Pancreas (tissue), 10 donors: ENCODE results near the gene PCP2. TPM values are rescaled to one million over a fixed set of nuclear protein-coding genes. Genes with fewer than 3 reads are reported as not detected.

ENCODE experiments used
- ATAC-seq, 4 donors: fragments of 200-7000 bp; cut with Tn5 transposase; one replicate each; pipeline versions ENCODE4 v1.8.0 to v1.9.1; 2020; ENCODE audit warnings: mild to moderate bottlenecking in 4 of 4, moderate library complexity in 4 of 4
- DNase-seq, 6 donors: peaks; one replicate each; pipeline ENCODE4 v3.0.0-alpha.2; 2020
- FAIRE-seq: peaks from 2 replicates; lab custom pipeline; 2012; peaks lifted over from hg19 to GRCh38; lab: Jason Lieb, UNC
- H3K27ac ChIP-seq, 4 donors: fragments of 200-600 bp; sonication (generic); 1 replicate in 3 of 4; 2 replicates in 1 of 4; pipeline versions ENCODE4 v1.5.0 to v1.8.0; 2020
- H3K27me3 ChIP-seq, 4 donors: fragments of 200-600 bp; one replicate each; pipeline ENCODE4 v1.8.0; 2021
- H3K36me3 ChIP-seq, 3 donors: fragments of 200-600 bp; sonication (generic) in 1 of 3; one replicate each; pipeline versions ENCODE4 v1.5.0 to v1.8.0; 2020 to 2021
- H3K4me1 ChIP-seq, 3 donors: fragments of 200-600 bp; one replicate each; pipeline ENCODE4 v1.8.0; 2021
- H3K4me3 ChIP-seq, 4 donors: fragments of 200-600 bp; sonication (generic) in 2 of 4; one replicate each; pipeline versions ENCODE4 v1.5.0 to v1.8.0; 2020 to 2021
- H3K9me3 ChIP-seq, 4 donors: fragments of 200-600 bp; one replicate each; pipeline ENCODE4 v1.8.0; 2021
- CTCF ChIP-seq, 4 donors: fragments of 200-600 bp; sonication (generic) in 3 of 4; IDR thresholded peaks; one replicate each; pipeline versions ENCODE4 v1.5.0 to v1.8.0; 2021; ENCODE audit warnings: antibody characterized with exemption in 4 of 4
- WGBS, 2 donors: extraction: QIAGEN DNeasy Blood & Tissue Kit; methylation state at CpG; one replicate each; pipeline ENCODE4 v1.1.7; 2013; 5-methylcytosine and 5-hydroxymethylcytosine counted together
- intact Hi-C, 3 donors: fragments of 100-400 bp; cut with DNase I; formaldehyde crosslinking; loops; one replicate each; pipeline versions ENCODE4 v1.11.1 to v1.14.2; 2022
- polyA plus RNA-seq, 2 donors: library from polyadenylated mRNA; stranded (reverse); fragments of 200-250 nt; gene quantifications; one replicate each; pipeline ENCODE4 v1.2.3, GENCODE V29; 2013
- total RNA-seq, 6 donors: library from RNA; stranded (reverse); fragmentation: NEBNext Ultra II Directional in 4 of 6; extraction: Animal tissue kit (Norgen Biotek cat#: 25700) in 4 of 6; gene quantifications; one replicate each; pipeline versions ENCODE4 v1.2.1 to v1.2.4, GENCODE V29; 2021 to 2023
- donor health status: healthy with polysubstance abuse.
- donor health status: DM: no; HTN: no; CAD: no; lungs with moderate emphysema.
- donor health status: DM: no; HTN: no; CAD: no.
- donor health status: control.
- donor health status: control.
- donor health status: Bipolar disorder and iron deficiency.
- donor health status: DM: yes; HTN: yes; CAD: no.
- donor health status: DM: no; HTN: no; CAD: no.
- donor health status: DM: no; HTN: no; CAD: no.
- donor health status: DM: yes; HTN: yes; CAD: no.

Gene PCP2
- total and polyA plus RNA-seq, 8 donors = 1.1 to 35.6 (median 2.2) TPM

- no peaks in the 10 kb centered on the region for H3K9me3 ChIP-seq
- ATAC-seq = peak; percentile 14 to 25 (median 16)
- peaks cover 0 to 45% (median 35%) of the 10 kb centered on the region in 3 donors for H3K36me3 ChIP-seq
- peak in 4 of 6 donors; percentile 57 to 89 (median 60) for DNase-seq
- H3K4me3 ChIP-seq = no peak overlapping the region
- intact Hi-C loops = no loop called here
- 52 to 58% methylated on average over 48 of the region's 48 CpGs for WGBS, 2 donors
- H3K4me1 ChIP-seq = peaks cover 24 to 28% (median 26%) of the 10 kb centered on the region in 3 donors
- no peak for TF ChIP-seq CTCF (IDR thresholded peaks at IDR 0.05)
- FAIRE-seq = no peak
- no peaks in the 10 kb centered on the region for H3K27me3 ChIP-seq
- peak overlapping the region; percentile 99 to 100 (median 99) for H3K27ac ChIP-seq
These were observed 13.7 kb downstream of the PCP2 start for GRCh38 chr19:7619671-7620441.

GRCh38 chr19:7618771-7619510, 14.6 kb downstream of the PCP2 start:
- DNase-seq (peak; percentile 89 to 98 (median 96)), FAIRE-seq (no peak), ATAC-seq (peak; percentile 87 to 92 (median 89))
- Histone ChIP-seq H3K4me3 (no peak overlapping the region), H3K36me3 (peaks cover 0 to 43% (median 35%) of the 10 kb centered on the region in 3 donors), H3K27ac (peak overlapping the region; percentile 99 to 100 (median 99)), H3K4me1 (peaks cover 24 to 28% (median 26%) of the 10 kb centered on the region in 3 donors), H3K27me3 (no peaks in the 10 kb centered on the region), H3K9me3 (no peaks in the 10 kb centered on the region)
- 18 to 19% methylated on average over 20 to 21 of the region's 21 CpGs for WGBS, 2 donors
- intact Hi-C loops = no loop called here
- TF ChIP-seq CTCF (IDR thresholded peaks at IDR 0.05) = no peak

GRCh38 chr19:7618348-7618747, 15.2 kb downstream of the PCP2 start:
- DNase-seq = peak; percentile 63 to 89 (median 77)
- peaks cover 0 to 37% (median 34%) of the 10 kb centered on the region in 3 donors for H3K36me3 ChIP-seq
- intact Hi-C loops = no loop called here
- peak; percentile 30 to 43 (median 33) for ATAC-seq
- no peak for FAIRE-seq
- H3K27me3 ChIP-seq = no peaks in the 10 kb centered on the region
- 11 to 14% methylated on average over 4 of the region's 4 CpGs for WGBS, 2 donors
- H3K27ac ChIP-seq = peak overlapping the region; percentile 99 to 100 (median 99)
- no peak overlapping the region for H3K4me3 ChIP-seq
- no peaks in the 10 kb centered on the region for H3K9me3 ChIP-seq
- no peak for TF ChIP-seq CTCF (IDR thresholded peaks at IDR 0.05)
- peaks cover 24 to 28% (median 26%) of the 10 kb centered on the region in 3 donors for H3K4me1 ChIP-seq

GRCh38 chr19:7617735-7618134, 15.8 kb downstream of the PCP2 start:
- no peak overlapping the region for H3K4me3 ChIP-seq
- H3K9me3 ChIP-seq = no peaks in the 10 kb centered on the region
- peak overlapping the region; percentile 99 to 100 (median 99) for H3K27ac ChIP-seq
- no peak for TF ChIP-seq CTCF (IDR thresholded peaks at IDR 0.05)
- H3K4me1 ChIP-seq = peaks cover 24 to 28% (median 26%) of the 10 kb centered on the region in 3 donors
- 90 to 91% methylated on average over 25 to 28 of the region's 28 CpGs for WGBS, 2 donors
- DNase-seq = peak in 2 of 6 donors; percentile 57 to 81
- peaks cover 0 to 31% (median 28%) of the 10 kb centered on the region in 3 donors for H3K36me3 ChIP-seq
- ATAC-seq = no peak
- no peak for FAIRE-seq
- H3K27me3 ChIP-seq = no peaks in the 10 kb centered on the region
- intact Hi-C loops = no loop called here
